Breast epithelium (tissue), 4 donors: ENCODE data around the gene KLK5. TPM values are rescaled to one million over a fixed set of nuclear protein-coding genes. Genes with fewer than 3 reads are reported as not detected.

Experiments used
- DNase-seq, 2 donors: peaks; one replicate each; pipeline ENCODE4 v3.0.0-alpha.2; 2019; ENCODE audit warnings: low spot score in 2 of 2
- H3K27ac ChIP-seq, 2 donors: fragments of 200-600 bp; sonication (generic) in 1 of 2; one replicate each; pipeline ENCODE4 v1.5.1; 2016 to 2019; ENCODE audit warnings: mild to moderate bottlenecking in 1 of 2
- H3K27me3 ChIP-seq, 2 donors: fragments of 200-600 bp; sonication (generic) in 1 of 2; one replicate each; pipeline versions ENCODE4 v1.5.1 to v1.6.0; 2017 to 2019; ENCODE audit warnings: control low read depth in 1 of 2, mild to moderate bottlenecking in 1 of 2
- H3K36me3 ChIP-seq: fragments of 200-600 bp; one replicate; pipeline ENCODE4 v1.5.1; 2019
- H3K4me1 ChIP-seq, 2 donors: fragments of 200-600 bp; sonication (generic); one replicate each; pipeline ENCODE4 v1.5.1; 2016 to 2019; ENCODE audit warnings: control low read depth in 1 of 2
- H3K4me3 ChIP-seq, 3 donors: fragments of 200-600 bp; sonication (generic); 1 replicate in 2 of 3; 2 replicates in 1 of 3; pipeline ENCODE4 v1.5.1; 2016 to 2019; ENCODE audit warnings: mild to moderate bottlenecking in 3 of 3, moderate library complexity in 2 of 3
- H3K9me3 ChIP-seq, 2 donors: fragments of 200-600 bp; sonication (generic) in 1 of 2; one replicate each; pipeline ENCODE4 v1.5.1; 2016 to 2019; ENCODE audit warnings: control low read depth in 1 of 2
- CTCF ChIP-seq, 3 donors: fragments of 450-650 bp; IDR thresholded peaks; one replicate each; pipeline ENCODE4 v1.5.1; 2016 to 2017; ENCODE audit warnings: antibody characterized with exemption in 3 of 3, mild to moderate bottlenecking in 3 of 3, moderate library complexity in 3 of 3
- POLR2A ChIP-seq: fragments of 450-650 bp; IDR thresholded peaks from one replicate; pipeline ENCODE4 v1.6.1; 2016; ENCODE audit warnings: antibody characterized with exemption, mild to moderate bottlenecking, moderate library complexity
- POLR2AphosphoS5 ChIP-seq, 3 donors: sonication (generic); formaldehyde crosslinking; IDR thresholded peaks; one replicate each; pipeline ENCODE4 v1.6.1; 2017; ENCODE audit warnings: antibody characterized with exemption in 3 of 3
- intact Hi-C: fragments of 100-400 bp; cut with DNase I; formaldehyde crosslinking; loops from one replicate; pipeline ENCODE4 v1.15.1; 2023; ENCODE audit warnings: low total_unique reads
- total RNA-seq, 3 donors: library from RNA; depleted of rRNA; stranded (reverse); fragments of >200 nt; gene quantifications; one replicate each; pipeline ENCODE4 v1.1.0, GENCODE V29; 2016

The KLK5 gene
- total RNA-seq, 3 donors from 2014 or later, result 16.1 to 182 TPM; not detected in 1

GRCh38 chr19:50932018-50932689 is 20.7 kb downstream of the KLK5 start:
- intact Hi-C loops, result loop anchor here (10.0 kb wide), 1 partner anchor 83 kb away; the partner anchor contains the start of gene KLK10
- Histone ChIP-seq H3K36me3 (no peaks in the 10 kb centered on the region), H3K27me3 (peaks cover 0 to 4% of the 10 kb centered on the region in 2 donors), H3K9me3 (no peaks in the 10 kb centered on the region), H3K4me3 (no peak overlapping the region), H3K27ac (peak overlapping the region; percentile 30 to 75), H3K4me1 (no peaks in the 10 kb centered on the region)
- peak in 1 of 2 donors; percentile 88 for DNase-seq
- TF ChIP-seq POLR2AphosphoS5 (IDR thresholded peaks at IDR 0.05) (peak in 1 of 3 donors; percentile 67), POLR2A (no peak), CTCF (IDR thresholded peaks at IDR 0.05) (no peak)

GRCh38 chr19:50931023-50931422 is 21.8 kb downstream of the KLK5 start:
- intact Hi-C loops, result loop anchor here (10.0 kb wide), 1 partner anchor 84 kb away; the partner anchor contains the start of gene KLK10
- TF ChIP-seq CTCF (IDR thresholded peaks at IDR 0.05) (no peak), POLR2AphosphoS5 (IDR thresholded peaks at IDR 0.05) (no peak), POLR2A (no peak)
- H3K4me1 ChIP-seq, result no peaks in the 10 kb centered on the region
- no peak overlapping the region for H3K27ac ChIP-seq
- no peaks in the 10 kb centered on the region for H3K9me3 ChIP-seq
- peaks cover 0 to 4% of the 10 kb centered on the region in 2 donors for H3K27me3 ChIP-seq
- no peaks in the 10 kb centered on the region for H3K36me3 ChIP-seq
- no peak for DNase-seq
- H3K4me3 ChIP-seq, result no peak overlapping the region

GRCh38 chr19:50928831-50929230 is 24.0 kb downstream of the KLK5 start:
- Histone ChIP-seq H3K36me3 (no peaks in the 10 kb centered on the region), H3K4me3 (no peak overlapping the region), H3K27ac (no peak overlapping the region), H3K27me3 (peaks cover 0 to 4% of the 10 kb centered on the region in 2 donors), H3K4me1 (no peaks in the 10 kb centered on the region), H3K9me3 (no peaks in the 10 kb centered on the region)
- TF ChIP-seq POLR2A (no peak), POLR2AphosphoS5 (IDR thresholded peaks at IDR 0.05) (no peak), CTCF (IDR thresholded peaks at IDR 0.05) (no peak)
- intact Hi-C loops, result no loop called here
- no peak for DNase-seq

GRCh38 chr19:50926144-50926543 is 26.7 kb downstream of the KLK5 start:
- intact Hi-C loops, result no loop called here
- peaks cover 0 to 4% of the 10 kb centered on the region in 2 donors for H3K27me3 ChIP-seq

More at GRCh38 chr19:50926144-50926543, 26.7 kb downstream of the KLK5 start:
- Histone ChIP-seq H3K4me1 (no peaks in the 10 kb centered on the region), H3K27ac (no peak overlapping the region), H3K36me3 (no peaks in the 10 kb centered on the region), H3K4me3 (no peak overlapping the region), H3K9me3 (no peaks in the 10 kb centered on the region)
- no peak for DNase-seq
- no peak for TF ChIP-seq POLR2A
- TF ChIP-seq CTCF (IDR thresholded peaks at IDR 0.05), result no peak
